HG03432 (cell line): Measurements from ENCODE around the gene RETSAT.
"Not testable (repeated sequence)": the region's sequence is repeated elsewhere in the genome, so short reads cannot be mapped to it uniquely, and the experiment has no call there.

Experiments used
- ATAC-seq: cut with Tn5 transposase; IDR thresholded peaks from one replicate; pipeline ENCODE4 v1.9.1; 2021; ENCODE audit warnings: mild to moderate bottlenecking, moderate library complexity; ENCODE audit not compliant: unreplicated experiment

The RETSAT gene

GRCh38 chr2:85380048-85380447 is 25.7 kb upstream of the RETSAT start:
- ATAC-seq, result no peak

- no peak for ATAC-seq
Observed at GRCh38 chr2:85378257-85378656, 23.9 kb upstream of the RETSAT start.

- ATAC-seq, result no peak
Observed at GRCh38 chr2:85377083-85377482, 22.8 kb upstream of the RETSAT start.

GRCh38 chr2:85376291-85377065 is 22.1 kb upstream of the RETSAT start:
- ATAC-seq, result no peak

- no peak for ATAC-seq
Observed at GRCh38 chr2:85371045-85371444, 16.7 kb upstream of the RETSAT start.

- no peak for ATAC-seq
Observed at GRCh38 chr2:85369500-85369899, 15.2 kb upstream of the RETSAT start.

GRCh38 chr2:85368921-85369320 is 14.6 kb upstream of the RETSAT start:
- ATAC-seq, result no peak

- ATAC-seq, result no peak
Observed at GRCh38 chr2:85367180-85367579, 12.9 kb upstream of the RETSAT start.

- not testable (repeated sequence) for ATAC-seq
Observed at GRCh38 chr2:85362653-85363387, 8.5 kb upstream of the RETSAT start.

GRCh38 chr2:85357736-85358135 is 3.4 kb upstream of the RETSAT start:
- no peak for ATAC-seq

- ATAC-seq, result no peak
Observed at GRCh38 chr2:85356186-85356585, 1.9 kb upstream of the RETSAT start.

- ATAC-seq, result no peak
Observed at GRCh38 chr2:85355521-85355920, 1.2 kb upstream of the RETSAT start.

- peak; percentile 1 for ATAC-seq
Observed at GRCh38 chr2:85355073-85355410, 714 bp upstream of the RETSAT start.

GRCh38 chr2:85353876-85354285 is 447 bp downstream of the RETSAT start:
- peak; percentile 17 for ATAC-seq

GRCh38 chr2:85347599-85347998 is 6.7 kb downstream of the RETSAT start:
- no peak for ATAC-seq

GRCh38 chr2:85344356-85344954 is 9.9 kb downstream of the RETSAT start:
- ATAC-seq, result no peak

GRCh38 chr2:85343207-85343895 is 11.0 kb downstream of the RETSAT start:
- ATAC-seq, result not testable (repeated sequence)

- ATAC-seq, result no peak
Observed at GRCh38 chr2:85342156-85342555, 12.2 kb downstream of the RETSAT start.

- ATAC-seq, result no peak
Observed at GRCh38 chr2:85341269-85342029, 12.9 kb downstream of the RETSAT start.

- ATAC-seq, result no peak
Observed at GRCh38 chr2:85340034-85340892, 14.1 kb downstream of the RETSAT start.
